ENCODE results near the gene ATP5F1E. TPM values are rescaled to one million over a fixed set of nuclear protein-coding genes. Genes with fewer than 3 reads are reported as not detected.

Gene ATP5F1E
- 41.6 and 80.0 TPM in 2 replicates for total RNA-seq

DNA sequence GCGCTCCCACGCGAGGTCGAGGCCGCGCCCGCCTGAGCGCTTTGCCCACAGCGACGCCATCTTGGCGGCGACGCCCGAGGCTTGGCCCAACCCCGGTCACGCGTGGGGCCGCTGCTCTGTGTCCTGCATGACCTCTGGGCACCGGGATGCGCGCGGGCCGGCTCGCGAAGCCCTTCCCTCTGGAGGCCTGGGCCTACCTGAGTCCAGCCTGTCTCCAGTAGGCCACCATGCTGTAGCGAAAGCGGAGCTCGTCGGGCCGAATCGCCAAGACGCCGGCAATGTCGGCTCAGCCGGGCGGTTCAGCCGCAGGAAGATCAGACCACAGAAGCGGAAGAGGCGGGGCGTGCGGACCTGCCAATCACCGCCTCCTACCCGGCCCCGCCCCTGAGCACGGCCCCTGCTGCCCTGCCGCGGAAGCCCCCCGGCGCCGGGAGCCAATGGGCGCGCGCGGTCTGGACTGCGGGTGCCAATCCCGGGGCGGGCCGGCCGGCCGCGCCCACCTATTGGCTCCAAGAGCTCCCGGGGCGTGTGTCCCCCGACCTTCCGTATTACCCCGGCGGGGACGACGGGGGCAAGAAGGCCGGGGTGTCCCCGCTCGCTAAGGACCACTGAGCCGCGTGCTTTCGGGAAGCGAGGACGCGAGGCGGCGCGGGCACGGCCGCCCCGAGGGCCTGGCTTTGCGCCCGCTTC, at the start of gene ATP5F1E:
Gene ATP5F1E (minus strand): TSS at position 313 of the 690 bp plus-strand sequence. CDS start 84 bp downstream, at position 229.
- DNase-seq (ENCODE audit: low read depth in 2 of 2), result peak; percentile 97

DNA sequence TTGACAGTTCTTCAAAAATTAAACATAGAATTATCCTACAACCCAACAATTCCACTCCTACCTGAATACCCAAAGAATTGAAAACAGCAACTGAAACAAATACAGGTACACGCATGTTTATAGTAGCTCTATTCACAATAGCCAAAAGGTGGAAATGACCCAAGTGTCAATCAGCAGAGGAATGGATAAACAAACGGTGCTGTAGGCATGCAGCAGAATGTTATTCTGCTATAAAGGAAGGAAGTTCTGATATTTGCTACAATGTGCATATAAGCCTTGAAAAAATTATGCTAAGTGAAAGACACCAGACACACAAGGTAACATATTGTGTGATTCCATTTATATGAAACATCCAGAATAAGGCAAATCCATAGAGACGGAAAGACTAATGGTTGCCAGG, 48.9 kb upstream of the ATP5F1E start:
- peak; percentile 21 to 88 for DNase-seq (ENCODE audit: low read depth in 2 of 2)

DNA sequence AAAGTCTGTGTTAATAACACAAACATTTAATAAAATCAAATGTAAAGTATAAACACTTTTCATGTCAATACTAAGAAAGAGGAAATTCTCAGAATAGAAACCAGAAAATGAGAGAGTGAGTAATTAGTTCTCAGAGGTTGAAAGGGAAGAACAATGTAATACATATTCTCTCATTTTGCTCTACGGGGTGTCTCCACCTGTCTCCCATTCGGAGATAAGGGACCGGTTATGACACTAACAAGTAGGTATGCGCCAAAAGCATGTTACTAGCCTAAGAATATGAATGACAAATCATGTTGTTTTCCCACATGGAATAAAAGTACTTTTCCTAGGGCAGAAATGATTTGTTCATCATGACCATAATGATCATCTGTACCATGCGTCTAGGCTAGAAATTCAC, 46.1 kb upstream of the ATP5F1E start:
- DNase-seq (ENCODE audit: low read depth in 2 of 2), result no peak

DNA sequence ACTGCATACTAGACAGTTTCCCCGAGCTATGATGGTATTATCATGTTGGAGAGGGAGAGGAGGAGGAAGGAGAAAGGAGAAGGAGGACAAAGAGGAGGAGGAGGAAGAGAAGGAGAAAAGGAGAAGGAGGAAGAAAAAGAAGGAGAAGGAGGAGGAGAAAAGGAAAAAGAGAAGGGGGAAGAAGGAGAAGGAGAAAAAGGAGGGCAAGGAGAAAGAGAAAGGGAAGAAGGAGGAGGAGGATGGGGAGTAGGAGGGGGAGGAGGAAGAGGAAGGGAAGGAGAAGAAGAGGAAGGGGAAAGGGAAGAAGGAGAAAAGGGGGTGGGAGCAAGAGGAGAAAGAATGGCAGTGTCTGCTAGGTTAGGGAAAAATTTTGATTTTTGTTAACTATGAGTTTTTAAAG, 45.6 kb upstream of the ATP5F1E start:
- DNase-seq (ENCODE audit: low read depth in 2 of 2), result no peak

DNA sequence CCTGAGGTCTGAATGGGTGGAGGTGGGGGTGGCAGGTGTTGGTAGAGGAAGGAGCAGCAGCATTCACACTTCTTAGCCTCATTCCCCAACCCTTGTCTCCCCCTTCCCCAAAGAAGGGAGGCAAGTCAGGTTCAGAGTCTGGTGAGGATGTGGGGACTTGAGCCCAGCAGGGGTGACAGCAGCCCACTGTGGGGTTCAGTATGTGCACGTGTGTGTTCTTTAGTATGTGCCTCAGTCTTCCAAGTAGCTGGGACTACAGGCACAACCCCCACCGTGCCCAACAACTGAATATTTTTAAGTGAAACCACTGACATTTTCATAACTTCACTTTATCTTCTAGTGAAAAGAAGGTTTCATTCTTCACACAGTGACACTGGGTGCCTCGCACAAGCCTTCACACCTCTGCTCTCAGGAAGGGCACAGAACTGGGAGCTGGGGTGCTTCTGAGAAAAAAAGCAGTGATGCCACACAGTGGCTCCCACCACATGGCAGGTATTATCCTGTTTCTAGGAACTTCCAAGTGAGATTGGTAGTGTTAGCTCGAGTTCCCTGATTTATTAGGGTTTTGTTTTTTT, 43.9 kb upstream of the ATP5F1E start:
- no peak for DNase-seq (ENCODE audit: low read depth in 2 of 2)

DNA sequence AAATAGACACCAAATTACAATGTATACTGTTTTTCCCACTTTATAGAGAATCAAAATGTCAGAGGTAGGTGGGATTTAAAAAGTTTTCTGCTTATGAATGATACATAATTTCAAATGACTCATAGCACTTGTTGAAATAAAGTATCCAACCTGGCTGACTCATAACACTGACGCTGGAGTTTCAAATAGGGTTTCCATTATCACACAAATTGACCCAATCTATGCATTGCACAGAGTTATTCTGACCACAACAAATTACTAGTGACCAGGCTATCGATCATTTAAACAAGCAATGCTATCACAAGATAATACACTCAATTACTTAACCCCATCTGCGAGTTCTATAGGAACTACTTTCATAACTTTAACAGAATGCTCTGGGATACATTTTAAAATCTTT, 42.3 kb upstream of the ATP5F1E start:
- DNase-seq (ENCODE audit: low read depth in 2 of 2), result peak in 1 of 2 donors; percentile 23

DNA sequence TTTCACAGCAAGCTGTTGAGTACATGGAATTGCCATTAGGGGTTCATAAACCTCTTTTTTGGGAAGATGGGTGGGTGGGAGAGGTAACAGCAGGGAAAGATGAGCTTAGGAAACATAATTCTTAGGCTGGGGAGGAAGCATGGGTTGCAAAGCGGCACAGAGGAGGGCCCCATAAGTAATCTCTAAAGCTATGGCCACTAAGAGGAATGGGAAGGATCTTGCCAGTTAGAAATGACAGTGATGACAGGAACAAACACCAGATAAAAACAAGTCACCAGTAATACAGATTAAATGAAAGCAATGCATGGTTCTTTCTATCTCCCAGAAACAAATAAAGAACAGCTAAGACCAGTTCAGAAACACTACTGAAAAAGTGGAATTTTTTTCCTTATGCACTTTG, 41.4 kb upstream of the ATP5F1E start:
- no peak for DNase-seq (ENCODE audit: low read depth in 2 of 2)

DNA sequence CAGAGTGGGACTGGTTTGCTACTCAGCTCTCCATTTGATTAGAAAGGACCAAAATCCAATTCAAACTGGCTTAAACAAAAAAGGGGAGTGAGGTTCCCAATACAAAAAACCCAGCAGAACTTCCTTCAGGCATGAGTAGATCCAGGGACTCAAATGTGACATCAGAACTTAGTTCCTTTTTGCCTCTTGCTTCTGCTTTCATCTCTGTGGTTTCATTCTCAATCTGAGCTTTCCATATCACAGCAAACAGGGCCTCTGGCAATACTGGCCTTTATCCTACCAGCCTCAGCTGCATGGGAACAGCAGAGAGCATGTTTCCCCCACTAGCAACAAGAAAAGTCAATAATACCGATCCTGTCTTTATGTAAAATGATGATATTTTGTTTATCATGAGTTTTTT, 39.1 kb upstream of the ATP5F1E start:
- DNase-seq (ENCODE audit: low read depth in 2 of 2), result no peak

DNA sequence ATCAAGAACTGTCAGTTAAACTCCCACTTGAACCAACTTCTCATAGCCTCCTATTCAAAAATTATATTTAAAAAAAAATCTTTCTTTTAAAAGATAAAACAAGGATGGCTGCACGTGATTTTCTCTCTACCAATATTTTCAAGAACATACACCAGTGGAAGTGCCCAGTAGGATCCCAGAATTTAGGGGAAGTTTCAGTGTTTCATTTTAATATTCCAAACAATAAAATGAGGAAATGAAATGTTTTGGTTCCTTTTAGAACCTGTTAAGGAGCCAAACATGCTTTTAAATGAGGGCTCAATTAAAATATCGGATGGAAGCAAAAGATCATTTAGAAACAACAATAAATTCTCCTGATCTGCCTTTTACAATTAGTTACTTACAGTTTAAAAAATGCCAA, 36.9 kb upstream of the ATP5F1E start:
- DNase-seq (ENCODE audit: low read depth in 2 of 2), result no peak

DNA sequence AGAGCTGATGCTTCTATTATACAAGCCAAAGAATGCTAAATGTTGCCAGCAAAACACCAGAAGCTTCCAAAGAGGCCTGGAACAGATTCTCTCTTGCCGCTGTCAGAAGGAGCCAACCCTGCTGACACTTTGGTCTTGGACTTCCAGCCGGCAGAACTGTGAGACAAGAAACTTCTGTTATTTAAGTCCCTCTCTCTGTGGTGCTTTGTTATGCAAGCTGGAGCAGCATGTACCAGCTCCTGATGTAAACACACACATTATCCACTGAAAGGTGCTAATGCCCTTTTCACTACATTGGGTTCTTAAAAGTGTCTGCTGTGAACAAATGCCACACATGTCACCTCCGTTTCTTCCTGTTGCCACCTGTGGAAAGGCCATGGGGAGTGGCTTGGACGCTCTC, 36.4 kb upstream of the ATP5F1E start:
- no peak for DNase-seq (ENCODE audit: low read depth in 2 of 2)

DNA sequence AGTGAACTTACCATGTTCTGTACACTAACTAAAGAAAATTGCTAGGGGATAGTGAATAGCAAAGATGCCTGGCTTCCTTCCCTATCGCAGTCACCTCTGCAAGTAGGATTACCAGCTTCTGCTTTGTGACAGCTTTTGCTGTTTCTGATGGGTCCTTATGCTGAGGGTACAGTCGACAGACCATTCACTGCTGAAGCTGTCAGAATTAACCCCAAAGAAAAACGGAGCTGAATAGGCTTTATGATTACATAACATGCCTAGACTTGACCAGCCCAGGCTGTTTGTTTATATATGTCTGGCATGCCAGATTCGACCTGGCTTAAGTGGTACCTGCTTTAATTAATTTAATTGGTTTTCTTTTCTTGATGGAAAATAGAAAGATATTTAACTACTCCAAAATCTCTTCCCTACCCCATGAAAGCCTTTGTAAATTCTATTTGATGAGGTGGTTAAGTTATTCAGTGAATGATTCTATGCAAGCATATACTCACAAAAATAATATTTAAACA, 32.1 kb upstream of the ATP5F1E start:
- no peak for DNase-seq (ENCODE audit: low read depth in 2 of 2)

DNA sequence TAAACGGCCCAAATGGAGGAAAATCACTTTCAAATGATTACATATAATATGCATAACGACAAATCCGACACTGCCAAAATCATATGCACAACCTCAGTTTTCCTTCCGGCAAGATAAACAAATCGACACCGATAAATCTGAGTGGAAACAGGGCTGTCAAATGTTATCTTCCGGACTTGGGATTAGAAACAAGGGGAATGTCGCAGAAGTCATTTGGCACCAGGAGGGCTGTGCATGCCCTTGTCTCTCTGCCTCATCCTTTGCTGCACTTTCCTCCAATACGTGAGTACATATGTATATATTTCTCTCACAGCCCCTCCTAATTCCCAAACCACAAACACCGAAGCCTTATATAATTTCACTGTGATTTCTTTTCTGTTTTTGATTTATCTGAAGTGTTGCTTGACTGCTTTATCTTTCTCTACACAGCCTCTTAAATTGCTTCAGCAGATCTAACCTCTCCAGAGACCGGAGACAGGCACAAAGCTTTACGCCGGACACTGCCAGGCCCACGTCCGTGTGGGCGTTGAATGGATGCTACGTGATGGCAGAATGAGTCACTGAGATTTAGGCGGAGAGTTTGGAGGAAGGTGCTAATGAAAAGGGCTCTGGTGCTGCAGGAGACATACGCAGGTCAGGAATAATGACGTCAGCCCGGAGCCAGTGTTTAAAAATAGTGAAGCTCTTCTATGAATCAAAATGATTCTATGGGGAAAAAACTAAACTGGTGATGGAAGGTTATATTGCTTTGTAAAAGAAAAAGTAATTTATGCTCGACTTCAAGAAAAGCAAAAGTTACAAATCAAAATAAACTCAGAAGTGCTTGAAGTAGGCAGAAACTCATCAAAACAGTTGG, 31.5 kb upstream of the ATP5F1E start:
- peak; percentile 81 to 85 for DNase-seq (ENCODE audit: low read depth in 2 of 2)

DNA sequence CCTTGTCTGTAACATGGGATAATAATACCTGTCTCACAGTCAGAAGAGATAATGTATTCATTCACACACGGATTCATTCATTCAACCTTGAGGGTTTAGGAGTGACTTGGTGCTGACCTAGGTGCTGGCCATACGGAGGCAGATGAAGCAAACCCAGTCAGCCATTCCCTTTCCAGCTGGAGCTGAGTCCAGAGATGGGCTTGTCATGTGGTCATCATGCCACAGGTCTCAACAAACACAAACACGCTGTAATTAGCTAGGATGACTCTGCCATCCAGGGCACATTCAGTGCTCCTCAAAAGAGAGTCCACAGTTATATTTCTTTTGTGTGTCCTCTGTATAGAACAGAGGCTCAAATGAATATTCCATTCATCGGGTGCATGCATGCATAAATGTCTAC, 29.9 kb upstream of the ATP5F1E start:
- no peak for DNase-seq (ENCODE audit: low read depth in 2 of 2)

DNA sequence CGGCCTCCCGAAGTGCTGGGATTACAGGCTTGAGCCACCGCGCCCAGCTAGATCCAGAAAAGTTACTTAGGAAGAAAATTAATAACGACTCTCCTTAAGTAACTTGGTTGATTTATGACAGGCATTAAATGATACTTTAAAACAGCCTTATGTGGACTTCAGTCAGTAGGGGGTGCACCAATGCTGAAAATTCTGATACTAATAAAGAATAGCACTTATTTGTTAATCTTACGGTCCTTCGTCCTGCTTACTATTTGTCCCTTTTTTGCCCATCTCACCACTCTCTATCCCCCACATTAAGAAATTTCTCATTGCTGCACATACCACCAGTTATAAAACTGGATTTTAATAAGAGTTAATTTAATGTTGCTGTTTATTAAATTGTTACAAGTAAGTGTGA, 23.2 kb upstream of the ATP5F1E start:
- DNase-seq (ENCODE audit: low read depth in 2 of 2), result peak; percentile 52 to 70

DNA sequence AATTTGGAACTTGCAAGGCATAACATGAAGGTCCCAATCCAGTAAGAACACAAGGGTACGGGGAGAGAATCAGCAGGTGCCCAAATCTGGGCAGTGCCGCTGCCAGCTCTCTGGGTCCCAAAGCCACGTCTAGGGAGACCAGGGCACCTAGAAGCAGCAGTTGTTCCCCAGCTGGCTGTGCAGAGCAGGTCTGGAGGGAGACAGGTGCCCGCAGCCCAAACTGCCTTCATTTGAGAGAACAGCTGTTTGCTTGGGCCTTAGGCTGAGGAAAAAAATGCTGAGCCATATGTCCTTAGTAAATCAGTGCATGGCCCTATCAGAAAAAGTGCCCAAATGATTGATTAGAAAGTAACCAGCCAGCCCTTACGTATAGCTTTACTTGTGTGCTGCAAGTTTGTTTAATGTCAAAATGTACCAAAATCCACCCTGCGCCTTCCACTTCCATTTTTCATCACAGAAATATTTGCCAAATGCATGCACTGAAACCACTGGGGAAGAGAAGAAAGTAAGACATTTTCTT, 19.6 kb upstream of the ATP5F1E start:
- no peak for DNase-seq (ENCODE audit: low read depth in 2 of 2)

DNA sequence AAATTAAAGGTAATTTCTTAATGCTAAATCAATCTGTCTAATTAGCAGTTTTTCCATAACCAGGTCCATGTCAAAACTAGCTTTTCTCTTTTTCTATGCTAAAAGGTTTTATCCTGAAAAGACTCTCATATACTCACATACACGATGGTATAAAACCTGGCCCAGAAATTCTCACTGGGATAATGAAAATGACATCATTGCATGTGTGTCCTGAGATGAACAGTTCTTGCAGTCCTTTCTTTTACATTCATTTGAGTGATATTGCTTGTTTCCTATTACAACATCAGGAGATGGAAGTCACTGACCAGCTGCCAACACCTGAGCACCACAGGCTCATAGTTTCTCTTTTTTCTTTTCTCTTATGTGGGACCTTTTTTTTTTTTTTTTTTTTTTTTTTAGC, 18.3 kb upstream of the ATP5F1E start:
- no peak for DNase-seq (ENCODE audit: low read depth in 2 of 2)

DNA sequence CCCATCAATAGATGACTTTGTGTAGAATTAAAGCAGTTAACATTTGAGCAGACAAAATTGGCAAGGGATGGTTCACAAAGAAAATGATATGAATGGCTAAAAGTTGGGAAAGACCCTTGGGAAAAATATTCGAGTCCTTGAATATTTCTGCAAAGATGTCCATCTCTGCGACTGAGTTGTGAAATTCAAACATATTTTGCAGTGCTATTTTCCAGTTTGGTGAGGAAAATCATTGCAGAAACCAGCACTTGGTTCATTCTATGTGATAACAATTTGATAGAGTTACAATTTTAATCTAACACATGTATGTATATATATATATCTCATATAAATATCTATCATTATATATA, 16.5 kb upstream of the ATP5F1E start:
- no peak for DNase-seq (ENCODE audit: low read depth in 2 of 2)

DNA sequence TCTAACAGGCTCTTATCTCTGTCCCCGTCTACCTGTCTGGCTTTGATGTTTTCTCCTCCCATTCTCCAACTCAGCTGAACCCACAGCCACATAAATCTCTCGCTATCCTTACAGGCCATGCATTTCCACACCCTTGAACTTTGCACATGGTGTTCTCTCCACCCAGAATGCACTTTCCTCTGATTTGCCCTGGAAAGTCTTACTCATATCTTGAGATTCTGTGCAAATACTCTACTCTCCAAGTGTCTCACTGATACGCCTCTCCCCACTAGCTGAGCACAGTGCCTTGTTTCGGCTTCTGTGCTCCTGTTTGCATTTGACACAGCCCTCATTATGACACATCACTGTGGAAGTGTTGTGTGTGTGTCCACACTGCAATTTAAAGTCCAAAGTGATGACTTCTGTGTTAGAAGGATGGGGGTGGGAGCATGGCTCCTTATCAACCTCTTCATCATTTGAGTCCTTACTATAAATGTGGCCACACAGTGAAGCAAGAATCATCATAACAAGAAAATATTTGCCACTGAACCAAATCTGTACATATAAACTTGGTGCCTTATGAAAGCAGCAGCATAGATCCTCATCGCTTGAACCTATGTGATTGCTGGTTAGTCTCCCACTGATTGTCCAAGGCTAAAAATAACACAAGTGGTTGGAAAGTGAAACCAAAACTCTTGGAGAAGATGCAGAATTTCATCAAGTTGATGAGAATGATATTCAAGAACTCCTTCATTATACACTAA, 16.0 kb upstream of the ATP5F1E start:
- DNase-seq (ENCODE audit: low read depth in 2 of 2), result no peak

DNA sequence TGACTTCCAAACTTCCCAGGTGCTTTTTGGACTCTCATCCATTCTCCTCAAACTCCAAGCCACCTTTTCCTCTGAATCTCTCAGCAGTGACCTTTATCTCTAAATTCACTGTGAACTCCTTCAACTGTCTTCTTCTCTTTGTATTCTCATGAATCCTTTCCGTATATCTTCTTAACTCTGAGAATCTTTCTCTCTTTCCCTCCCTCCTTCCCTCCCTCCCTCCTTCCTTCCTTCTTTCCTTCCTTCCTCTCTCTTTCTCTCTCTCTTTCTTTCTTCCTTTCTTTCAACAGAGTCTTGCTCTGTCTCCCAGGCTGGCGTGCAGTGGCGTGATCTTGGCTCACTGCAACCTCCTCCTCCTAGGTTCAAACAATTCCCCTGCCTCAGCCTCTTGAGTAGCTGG, 14.7 kb upstream of the ATP5F1E start:
- DNase-seq (ENCODE audit: low read depth in 2 of 2), result no peak

DNA sequence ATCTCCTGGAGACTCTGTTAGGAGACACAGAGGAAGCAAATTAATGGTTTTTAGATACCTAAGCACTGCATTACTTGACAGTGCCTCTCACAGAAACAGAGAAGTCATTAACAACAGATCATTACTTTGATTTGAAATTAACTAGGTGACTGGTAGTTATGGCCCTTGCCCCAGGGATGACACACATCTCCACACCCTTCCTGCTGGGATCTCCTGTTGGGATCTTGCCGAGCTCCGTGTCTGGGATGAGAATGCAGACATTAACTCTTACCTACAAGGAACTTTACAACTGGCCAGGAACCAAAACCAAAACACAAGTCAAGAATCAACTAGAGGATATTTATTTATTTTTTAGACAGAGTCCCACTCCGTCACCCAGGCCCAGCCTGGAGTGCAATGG, 12.7 kb upstream of the ATP5F1E start:
- DNase-seq (ENCODE audit: low read depth in 2 of 2), result no peak

DNA sequence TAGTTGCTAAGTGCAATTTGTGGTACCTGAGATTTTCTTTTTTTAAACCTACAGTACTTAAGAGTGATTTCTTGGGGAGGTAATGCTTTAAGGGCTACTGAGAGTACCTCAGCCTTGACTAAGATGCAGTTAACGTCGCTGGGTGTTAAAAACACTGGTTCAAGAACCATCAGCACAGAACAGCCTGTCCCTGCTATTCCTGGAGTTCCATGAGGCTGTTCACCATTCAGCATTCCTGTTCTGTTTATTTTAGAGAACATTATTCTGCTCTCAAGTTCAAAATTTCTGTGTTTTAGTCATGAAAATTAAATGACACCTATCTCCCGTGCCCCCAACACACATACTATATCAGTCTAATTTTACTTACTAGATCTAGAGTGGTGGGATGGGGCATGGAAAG, 12.2 kb upstream of the ATP5F1E start:
- no peak for DNase-seq (ENCODE audit: low read depth in 2 of 2)

DNA sequence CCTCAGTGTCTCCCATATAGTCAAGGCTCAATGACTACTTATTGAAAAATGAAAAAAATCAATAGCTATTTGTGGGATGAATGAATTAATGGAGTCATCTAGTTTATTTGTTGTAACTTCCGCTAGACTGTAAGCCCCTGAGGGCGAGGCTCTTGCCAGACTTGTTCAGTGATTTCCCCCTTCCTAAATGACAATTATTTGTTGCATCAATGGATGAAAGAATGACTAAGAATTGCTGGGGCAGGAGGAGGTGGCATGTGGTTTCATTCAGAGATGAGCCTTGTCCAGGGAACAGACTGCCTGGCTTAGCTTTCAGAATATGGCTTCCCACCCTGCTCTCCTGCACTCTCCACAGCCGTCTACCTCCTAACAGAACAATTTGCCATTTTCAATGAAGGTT, 11.6 kb upstream of the ATP5F1E start:
- DNase-seq (ENCODE audit: low read depth in 2 of 2), result no peak
